PC-3 (cell line): Measurements from ENCODE around the gene MFN2. TPM values are rescaled to one million over a fixed set of nuclear protein-coding genes. Genes with fewer than 3 reads are reported as not detected.

ENCODE experiments used
- ATAC-seq: fragments of 200-7000 bp; cut with Tn5 transposase; 2 replicates; pipeline ENCODE4 v1.9.1; 2020; ENCODE audit warnings: mild to moderate bottlenecking, moderate library complexity
- BruUV-seq: library from RNA; stranded (reverse); fragments of 400-500 nt; replicated peaks from 2 replicates; lab custom pipeline; 2021; lab: Mats Ljungman, UMichigan
- CTCF ChIA-PET: fragments of 300-600 bp; sonication (Branson Sonifier 250); formaldehyde crosslinking; loops from one replicate; lab custom pipeline; 2022; ENCODE audit warnings: antibody characterized with exemption; lab: Charles Lee
- POLR2A ChIA-PET: fragments of 300-600 bp; sonication (Branson Sonifier 250); formaldehyde crosslinking; loops from one replicate; lab custom pipeline; 2022; ENCODE audit warnings: antibody characterized with exemption; ENCODE audit not compliant: unreplicated experiment; lab: Charles Lee
- DNase-seq: peaks from one replicate; pipeline ENCODE4 v3.0.0-alpha.2; 2015
- H2AFZ ChIP-seq: fragments of 300-600 bp; sonication (generic); 2 replicates; pipeline ENCODE4 v1.6.0; 2016; ENCODE audit warnings: antibody characterized with exemption, low read length
- H3F3A ChIP-seq: fragments of 300-600 bp; sonication (generic); one replicate; pipeline ENCODE4 v1.6.0; 2017; ENCODE audit warnings: antibody characterized with exemption, low read length, control low read depth, mild to moderate bottlenecking; ENCODE audit not compliant: unreplicated experiment
- H3K27ac ChIP-seq: fragments of 300-600 bp; sonication (generic); 2 replicates; pipeline ENCODE4 v1.5.1; 2016; ENCODE audit warnings: mild to moderate bottlenecking, low read length
- H3K27me3 ChIP-seq: fragments of 300-600 bp; sonication (generic); 2 replicates; pipeline ENCODE4 v1.6.1; 2016; ENCODE audit warnings: low read length, mixed read lengths
- H3K36me3 ChIP-seq: fragments of 300-600 bp; sonication (generic); 2 replicates; pipeline ENCODE4 v1.6.1; 2016; ENCODE audit warnings: low read depth, mixed run types, low read length, mixed read lengths
- H3K4me1 ChIP-seq: fragments of 300-600 bp; sonication (generic); 2 replicates; pipeline ENCODE4 v1.5.1; 2016; ENCODE audit warnings: low read length; ENCODE audit not compliant: insufficient read depth
- H3K4me2 ChIP-seq: fragments of 300-600 bp; sonication (generic); 2 replicates; pipeline ENCODE4 v1.6.0; 2016; ENCODE audit warnings: low read length
- H3K4me3 ChIP-seq: fragments of 300-600 bp; sonication (generic); 2 replicates; pipeline ENCODE4 v1.5.1; 2016; ENCODE audit warnings: mild to moderate bottlenecking, low read length, mixed read lengths
- H3K79me2 ChIP-seq: fragments of 300-600 bp; sonication (generic); 2 replicates; pipeline ENCODE4 v1.6.1; 2017; ENCODE audit warnings: low read length, mixed read lengths
- H3K9ac ChIP-seq: fragments of 300-600 bp; sonication (generic); 2 replicates; pipeline ENCODE4 v1.6.0; 2016; ENCODE audit warnings: mild to moderate bottlenecking, low read length
- H3K9me2 ChIP-seq: fragments of 300-600 bp; sonication (generic); replicated peaks from 2 replicates; pipeline ENCODE4 v1.6.1; 2016; ENCODE audit warnings: mixed run types, low read length, mixed read lengths
- H3K9me3 ChIP-seq: fragments of 300-600 bp; sonication (generic); 2 replicates; pipeline ENCODE4 v1.6.1; 2016; ENCODE audit warnings: low read length, mixed read lengths
- H4K20me1 ChIP-seq: fragments of 300-600 bp; sonication (generic); 2 replicates; pipeline ENCODE4 v1.6.1; 2016; ENCODE audit warnings: low read length, mixed read lengths
- CTCF ChIP-seq: fragments of 300-600 bp; sonication (generic); conservative IDR thresholded peaks from 2 replicates; pipeline ENCODE4 v1.5.1; 2017; ENCODE audit warnings: antibody characterized with exemption, low read depth, mild to moderate bottlenecking, low read length
- EZH2 ChIP-seq: fragments of 300-600 bp; sonication (generic); IDR thresholded peaks from one replicate; pipeline ENCODE4 v1.6.1; 2017; ENCODE audit warnings: antibody characterized with exemption, mild to moderate bottlenecking, low read length; ENCODE audit not compliant: unreplicated experiment
- EZH2phosphoT487 ChIP-seq: fragments of 300-600 bp; sonication (generic); IDR thresholded peaks from 2 replicates; pipeline ENCODE4 v1.6.1; 2018; ENCODE audit warnings: mild to moderate bottlenecking, antibody characterized with exemption, low read length, borderline replicate concordance
- intact Hi-C: fragments of 100-400 bp; cut with micrococcal nuclease; formaldehyde crosslinking; loops from 2 replicates; pipeline ENCODE4 v1.9.0; 2023
- total RNA-seq: library from RNA; depleted of rRNA; stranded (reverse); fragments of >200 nt; gene quantifications from 2 replicates; pipeline ENCODE4 v1.2.3, GENCODE V29; 2014

Gene MFN2
- total RNA-seq, 1 experiment from 2014 or later: 97.8 TPM

GRCh38 chr1:11940260-11940921 lies 39.9 kb upstream of the MFN2 start:
- Histone ChIP-seq H3F3A (no peaks in the 10 kb centered on the region), H3K79me2 (peaks cover 57% of the 10 kb centered on the region), H2AFZ (no peak overlapping the region), H3K36me3 (peaks cover 5% of the 10 kb centered on the region; the same call in 1 of the 2 replicates), H3K27me3 (no peaks in the 10 kb centered on the region), H3K27ac (no peak overlapping the region), H4K20me1 (no peaks in the 10 kb centered on the region), H3K4me3 (no peak overlapping the region), H3K4me2 (no peak overlapping the region), H3K9me2 (no peaks in the 10 kb centered on the region), H3K4me1 (peaks cover 14% of the 10 kb centered on the region), H3K9ac (no peak overlapping the region), H3K9me3 (no peaks in the 10 kb centered on the region)
- ChIA-PET POLR2A (no interaction called here), CTCF (interaction anchor here (0.6 kb wide), 1 partner anchor 19 kb away, joined by 3 read pairs; no protein-coding TSS in a partner anchor)
- no peak for TF ChIP-seq CTCF
- no peak for TF ChIP-seq EZH2
- no peak for TF ChIP-seq EZH2phosphoT487
- intact Hi-C loops: no loop called here
- ATAC-seq (no peak), DNase-seq (no peak)
- BruUV-seq: no TSS peak

- ATAC-seq: no peak
- H3F3A ChIP-seq: no peaks in the 10 kb centered on the region
- H3K79me2 ChIP-seq: peaks cover 38% of the 10 kb centered on the region
- H3K27ac ChIP-seq: no peak overlapping the region
- no peaks in the 10 kb centered on the region for H3K9me2 ChIP-seq
- peaks cover 5% of the 10 kb centered on the region; the same call in 1 of the 2 replicates for H3K36me3 ChIP-seq
- no peak for TF ChIP-seq EZH2
- ChIA-PET CTCF (no interaction called here), POLR2A (no interaction called here)
- DNase-seq: no peak
- H4K20me1 ChIP-seq: no peaks in the 10 kb centered on the region
- intact Hi-C loops: no loop called here
- no peak overlapping the region for H3K4me3 ChIP-seq
- peaks cover 14% of the 10 kb centered on the region for H3K4me1 ChIP-seq
- H3K4me2 ChIP-seq: no peak overlapping the region
- H3K27me3 ChIP-seq: no peaks in the 10 kb centered on the region
- no peak overlapping the region for H3K9ac ChIP-seq
- H2AFZ ChIP-seq: no peak overlapping the region
- no peaks in the 10 kb centered on the region for H3K9me3 ChIP-seq
- no TSS peak for BruUV-seq
Measured at GRCh38 chr1:11942280-11942679, 38.0 kb upstream of the MFN2 start.

GRCh38 chr1:11943619-11944018 lies 36.6 kb upstream of the MFN2 start:
- peaks cover 11% of the 10 kb centered on the region for H3K36me3 ChIP-seq
- no TSS peak for BruUV-seq
- H3K9ac ChIP-seq: no peak overlapping the region
- no peak for TF ChIP-seq CTCF
- no peak for TF ChIP-seq EZH2
- no peak for TF ChIP-seq EZH2phosphoT487
- H3F3A ChIP-seq: no peaks in the 10 kb centered on the region
- H3K4me3 ChIP-seq: no peak overlapping the region
- ChIA-PET POLR2A (no interaction called here), CTCF (no interaction called here)
- H3K27me3 ChIP-seq: no peaks in the 10 kb centered on the region
- H3K27ac ChIP-seq: no peak overlapping the region
- ATAC-seq (no peak), DNase-seq (no peak)
- no peaks in the 10 kb centered on the region for H4K20me1 ChIP-seq
- peaks cover 8% of the 10 kb centered on the region for H3K4me1 ChIP-seq
- H3K9me3 ChIP-seq: no peaks in the 10 kb centered on the region
- H3K9me2 ChIP-seq: no peaks in the 10 kb centered on the region
- intact Hi-C loops: no loop called here
- peaks cover 25% of the 10 kb centered on the region for H3K79me2 ChIP-seq
- H2AFZ ChIP-seq: no peak overlapping the region
- H3K4me2 ChIP-seq: no peak overlapping the region
